Smooth muscle cell (in vitro differentiated cells): ENCODE measurements around the gene CDH26. TPM values are rescaled to one million over a fixed set of nuclear protein-coding genes. Genes with fewer than 3 reads are reported as not detected.

ENCODE experiments used
- DNase-seq: peaks from one replicate; lab custom pipeline; 2025; ENCODE audit not compliant: unreplicated experiment; lab: John Stamatoyannopoulos, UW
- H2AFZ ChIP-seq: fragments of 200-600 bp; sonication (generic); 2 replicates; pipeline ENCODE4 v1.6.0; 2016; ENCODE audit warnings: antibody characterized with exemption, low read depth, mild to moderate bottlenecking
- H3F3A ChIP-seq: fragments of 200-600 bp; sonication (generic); 2 replicates; pipeline ENCODE4 v1.6.0; 2017; ENCODE audit warnings: antibody characterized with exemption, low read depth
- H3K27ac ChIP-seq: fragments of 200-600 bp; sonication (generic); 2 replicates; pipeline ENCODE4 v1.5.1; 2016; ENCODE audit warnings: low read depth, mild to moderate bottlenecking
- H3K27me3 ChIP-seq: fragments of 200-600 bp; sonication (generic); 2 replicates; pipeline ENCODE4 v1.6.1; 2016; ENCODE audit warnings: low read depth, mild to moderate bottlenecking
- H3K36me3 ChIP-seq: fragments of 200-600 bp; sonication (generic); 2 replicates; pipeline ENCODE4 v1.5.1; 2016; ENCODE audit warnings: low read depth
- H3K4me1 ChIP-seq: fragments of 200-600 bp; sonication (generic); 2 replicates; pipeline ENCODE4 v1.5.1; 2016; ENCODE audit warnings: low read depth
- H3K4me2 ChIP-seq: fragments of 200-600 bp; sonication (generic); 2 replicates; pipeline ENCODE4 v1.6.0; 2016; ENCODE audit warnings: mild to moderate bottlenecking
- H3K4me3 ChIP-seq: fragments of 200-600 bp; sonication (generic); 2 replicates; pipeline ENCODE4 v1.5.1; 2016; ENCODE audit warnings: mild to moderate bottlenecking
- H3K79me2 ChIP-seq: fragments of 200-600 bp; sonication (generic); 2 replicates; pipeline ENCODE4 v1.6.0; 2016; ENCODE audit warnings: low read depth, mild to moderate bottlenecking
- H3K9ac ChIP-seq: fragments of 200-600 bp; sonication (generic); 2 replicates; pipeline ENCODE4 v1.6.0; 2016; ENCODE audit warnings: low read depth
- H3K9me3 ChIP-seq: fragments of 200-600 bp; sonication (generic); replicated peaks from 2 replicates; pipeline ENCODE4 v1.5.1; 2016; ENCODE audit warnings: low read depth
- H4K20me1 ChIP-seq: fragments of 200-600 bp; sonication (generic); 2 replicates; pipeline ENCODE4 v1.6.0; 2016; ENCODE audit warnings: low read depth
- WGBS: methylation state at CpG from one replicate; pipeline ENCODE4 v1.1.7; 2016; ENCODE audit warnings: low lambda C conversion rate; 5-methylcytosine and 5-hydroxymethylcytosine counted together
- polyA plus RNA-seq: library from polyadenylated mRNA; unstranded; fragments of >200 nt; fragmentation: Nextera tagmentation; extraction: Ambion mirVana; gene quantifications from 2 replicates; pipeline ENCODE4 v1.2.1, GENCODE V29; 2016
- total RNA-seq: library from RNA; depleted of rRNA; stranded (reverse); fragments of >200 nt; gene quantifications from 2 replicates; pipeline ENCODE4 v1.2.3, GENCODE V29; 2014
- TF ChIP-seq, protein P1 (sequence below): fragments of 200-600 bp; sonication (generic); IDR thresholded peaks from 2 replicates; pipeline ENCODE4 v1.5.1; 2017; ENCODE audit warnings: borderline replicate concordance, mild to moderate bottlenecking, antibody characterized with exemption; ENCODE audit not compliant: insufficient read depth, poor library complexity, severe bottlenecking

Gene CDH26
- total and polyA plus RNA-seq, 2 experiments from 2014 or later, result 0.18 to 1.2 TPM

DNA sequence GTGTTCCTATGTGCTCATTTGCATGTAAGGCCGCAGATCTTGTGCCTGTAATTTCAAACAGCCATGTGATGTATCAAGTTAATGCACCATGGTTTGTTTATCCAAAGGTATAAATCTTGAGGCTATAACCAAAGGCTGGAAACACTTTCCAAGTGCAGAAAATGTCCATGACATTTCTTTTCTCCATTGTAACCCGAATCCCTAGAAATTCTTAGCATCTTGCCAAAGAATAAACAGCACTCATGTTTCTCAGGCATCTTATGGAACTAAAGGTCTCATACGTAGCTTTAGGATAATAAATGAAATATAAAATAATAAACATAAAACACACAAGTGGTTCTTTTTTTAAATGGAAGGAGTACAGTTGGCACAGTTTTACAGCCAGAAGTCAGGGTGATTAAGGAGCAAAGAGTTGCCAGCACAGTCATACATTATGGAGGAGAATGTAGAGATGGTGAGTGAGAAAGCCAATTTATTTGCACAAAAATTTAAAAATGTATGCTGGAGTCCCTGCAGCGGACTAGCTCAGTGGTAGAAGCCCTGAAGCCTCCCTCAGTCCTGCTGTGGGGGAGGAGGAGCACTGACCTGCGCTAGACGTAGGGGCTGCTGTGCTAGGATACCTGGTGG is 18.0 kb downstream of the CDH26 start:
- no peaks in the 10 kb centered on the region for H3K4me1 ChIP-seq
- no peak overlapping the region for H3K4me3 ChIP-seq
- TF ChIP-seq, protein P1, sequence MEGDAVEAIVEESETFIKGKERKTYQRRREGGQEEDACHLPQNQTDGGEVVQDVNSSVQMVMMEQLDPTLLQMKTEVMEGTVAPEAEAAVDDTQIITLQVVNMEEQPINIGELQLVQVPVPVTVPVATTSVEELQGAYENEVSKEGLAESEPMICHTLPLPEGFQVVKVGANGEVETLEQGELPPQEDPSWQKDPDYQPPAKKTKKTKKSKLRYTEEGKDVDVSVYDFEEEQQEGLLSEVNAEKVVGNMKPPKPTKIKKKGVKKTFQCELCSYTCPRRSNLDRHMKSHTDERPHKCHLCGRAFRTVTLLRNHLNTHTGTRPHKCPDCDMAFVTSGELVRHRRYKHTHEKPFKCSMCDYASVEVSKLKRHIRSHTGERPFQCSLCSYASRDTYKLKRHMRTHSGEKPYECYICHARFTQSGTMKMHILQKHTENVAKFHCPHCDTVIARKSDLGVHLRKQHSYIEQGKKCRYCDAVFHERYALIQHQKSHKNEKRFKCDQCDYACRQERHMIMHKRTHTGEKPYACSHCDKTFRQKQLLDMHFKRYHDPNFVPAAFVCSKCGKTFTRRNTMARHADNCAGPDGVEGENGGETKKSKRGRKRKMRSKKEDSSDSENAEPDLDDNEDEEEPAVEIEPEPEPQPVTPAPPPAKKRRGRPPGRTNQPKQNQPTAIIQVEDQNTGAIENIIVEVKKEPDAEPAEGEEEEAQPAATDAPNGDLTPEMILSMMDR, result no peak
- no peaks in the 10 kb centered on the region for H3K9me3 ChIP-seq
- no peaks in the 10 kb centered on the region for H3K27me3 ChIP-seq
- no peak for DNase-seq
- no peak overlapping the region for H3K9ac ChIP-seq
- H3K36me3 ChIP-seq, result no peaks in the 10 kb centered on the region
- WGBS, result 87% methylated on average over 6 of the region's 6 CpGs
- H3F3A ChIP-seq, result no peaks in the 10 kb centered on the region
- H3K4me2 ChIP-seq, result no peak overlapping the region
- no peak overlapping the region for H3K27ac ChIP-seq
- no peak overlapping the region for H2AFZ ChIP-seq
- no peaks in the 10 kb centered on the region for H3K79me2 ChIP-seq
- no peaks in the 10 kb centered on the region for H4K20me1 ChIP-seq

DNA sequence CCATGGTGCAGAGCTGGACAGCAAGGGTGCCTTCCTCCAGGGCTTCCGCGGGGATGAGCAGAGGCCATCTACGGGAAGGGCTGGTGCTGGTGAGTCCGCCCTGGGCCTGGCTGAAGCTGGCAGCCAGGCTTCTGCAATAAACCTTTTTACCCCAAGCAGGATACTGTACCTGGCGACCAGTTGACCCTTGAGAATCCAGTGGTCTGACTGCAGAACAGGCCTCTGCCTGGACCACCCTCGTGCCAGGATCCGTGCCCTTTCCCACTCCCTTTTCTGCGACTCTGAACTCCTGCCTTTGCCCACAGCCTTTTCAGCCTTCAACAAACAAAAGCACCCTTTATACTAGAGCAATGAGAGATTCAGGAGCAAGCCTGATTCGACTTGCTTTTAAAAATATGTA is 18.9 kb downstream of the CDH26 start:
- TF ChIP-seq, protein P1, result no peak

DNA sequence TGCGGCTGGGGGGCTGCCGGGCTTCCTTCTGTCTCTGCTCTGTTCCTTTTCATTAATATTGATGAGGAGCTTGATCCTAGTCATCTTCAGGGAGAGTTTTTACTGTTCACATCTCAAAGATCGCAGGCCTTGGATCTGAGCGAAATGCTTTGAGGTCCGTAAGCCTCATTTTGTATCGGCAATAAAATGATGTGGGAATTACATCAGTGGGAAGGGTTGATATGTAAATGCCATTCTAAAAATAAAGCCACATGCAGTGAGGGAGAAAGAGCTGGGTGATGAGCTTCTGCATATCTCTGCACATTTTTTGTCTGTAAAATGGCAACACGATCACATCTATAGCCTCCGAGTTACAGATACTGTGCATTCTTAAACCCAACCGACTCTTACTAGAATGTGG is 24.9 kb downstream of the CDH26 start:
- no peaks in the 10 kb centered on the region for H3K9me3 ChIP-seq
- no peaks in the 10 kb centered on the region for H4K20me1 ChIP-seq
- H3F3A ChIP-seq, result no peaks in the 10 kb centered on the region
- H3K9ac ChIP-seq, result no peak overlapping the region
- TF ChIP-seq, protein P1, result no peak
- H3K4me3 ChIP-seq, result no peak overlapping the region
- H2AFZ ChIP-seq, result no peak overlapping the region
- H3K36me3 ChIP-seq, result no peaks in the 10 kb centered on the region
- H3K27me3 ChIP-seq, result no peaks in the 10 kb centered on the region
- no peaks in the 10 kb centered on the region for H3K4me1 ChIP-seq
- no peaks in the 10 kb centered on the region for H3K79me2 ChIP-seq
- WGBS, result 95% methylated on average over 9 of the region's 9 CpGs
- no peak overlapping the region for H3K4me2 ChIP-seq
- no peak for DNase-seq
- no peak overlapping the region for H3K27ac ChIP-seq

More for the DNA sequence above, 18.9 kb downstream of the CDH26 start:
- 95% methylated on average over 9 of the region's 9 CpGs for WGBS
- H3K79me2 ChIP-seq, result no peaks in the 10 kb centered on the region
- no peak overlapping the region for H3K4me2 ChIP-seq
- no peaks in the 10 kb centered on the region for H3K36me3 ChIP-seq
- no peaks in the 10 kb centered on the region for H4K20me1 ChIP-seq
- no peaks in the 10 kb centered on the region for H3F3A ChIP-seq
- no peak overlapping the region for H3K4me3 ChIP-seq
- no peaks in the 10 kb centered on the region for H3K27me3 ChIP-seq
- DNase-seq, result no peak
- H3K9me3 ChIP-seq, result no peaks in the 10 kb centered on the region
- no peak overlapping the region for H3K9ac ChIP-seq
- no peak overlapping the region for H3K27ac ChIP-seq
- H2AFZ ChIP-seq, result no peak overlapping the region
- no peaks in the 10 kb centered on the region for H3K4me1 ChIP-seq

DNA sequence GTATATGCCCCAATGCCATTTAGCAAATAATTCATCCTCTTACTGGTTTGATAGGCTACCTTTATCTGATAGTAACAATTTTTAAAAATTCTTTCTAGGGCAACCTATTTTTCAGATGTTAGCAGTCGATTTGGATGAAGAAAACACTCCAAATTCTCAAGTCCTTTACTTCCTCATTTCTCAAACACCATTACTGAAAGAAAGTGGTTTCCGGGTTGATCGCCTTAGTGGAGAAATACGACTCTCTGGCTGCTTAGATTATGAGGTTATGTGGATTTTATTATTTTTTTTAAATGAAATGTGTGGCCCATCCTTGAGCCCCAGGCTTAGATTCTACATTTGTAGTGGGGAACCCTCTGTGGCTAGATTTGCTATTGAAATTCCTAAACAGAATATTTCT is 26.3 kb downstream of the CDH26 start:
- TF ChIP-seq, protein P1, result no peak
- Histone ChIP-seq H3K4me3 (no peak overlapping the region), H3K4me2 (no peak overlapping the region), H3K27me3 (no peaks in the 10 kb centered on the region), H3K9me3 (no peaks in the 10 kb centered on the region), H3K36me3 (no peaks in the 10 kb centered on the region), H3K9ac (no peak overlapping the region), H3F3A (no peaks in the 10 kb centered on the region), H3K27ac (no peak overlapping the region), H2AFZ (no peak overlapping the region), H3K4me1 (no peaks in the 10 kb centered on the region), H3K79me2 (no peaks in the 10 kb centered on the region), H4K20me1 (no peaks in the 10 kb centered on the region)
- WGBS, result 92% methylated on average over 4 of the region's 4 CpGs
- DNase-seq, result no peak
